ENCODE measurements around the gene IQGAP1.

The IQGAP1 gene

GRCh38 chr15:90365414-90366055, 22.5 kb upstream of the IQGAP1 start:
- DNase-seq (ENCODE audit: low read depth in 2 of 2) = no peak

GRCh38 chr15:90367576-90367975, 20.5 kb upstream of the IQGAP1 start:
- DNase-seq (ENCODE audit: low read depth in 2 of 2) = no peak

GRCh38 chr15:90375071-90375470, 13.0 kb upstream of the IQGAP1 start:
- DNase-seq (ENCODE audit: low read depth in 2 of 2) = no peak

GRCh38 chr15:90376789-90377188, 11.3 kb upstream of the IQGAP1 start:
- peak; percentile 26 to 34 for DNase-seq (ENCODE audit: low read depth in 2 of 2)

- DNase-seq (ENCODE audit: low read depth in 2 of 2) = no peak
These were observed 8.8 kb upstream of the IQGAP1 start for GRCh38 chr15:90379263-90379662.

GRCh38 chr15:90381515-90381914, 6.5 kb upstream of the IQGAP1 start:
- DNase-seq (ENCODE audit: low read depth in 2 of 2) = no peak

GRCh38 chr15:90382320-90382719, 5.7 kb upstream of the IQGAP1 start:
- no peak for DNase-seq (ENCODE audit: low read depth in 2 of 2)

GRCh38 chr15:90386221-90386620, 1.8 kb upstream of the IQGAP1 start:
- no peak for DNase-seq (ENCODE audit: low read depth in 2 of 2)

GRCh38 chr15:90388462-90389380, 679 bp downstream of the IQGAP1 start:
- peak; percentile 15 to 19 for DNase-seq (ENCODE audit: low read depth in 2 of 2)

- no peak for DNase-seq (ENCODE audit: low read depth in 2 of 2)
These were observed 1.5 kb downstream of the IQGAP1 start for GRCh38 chr15:90389513-90389912.

- DNase-seq (ENCODE audit: low read depth in 2 of 2) = no peak
These were observed 5.0 kb downstream of the IQGAP1 start for GRCh38 chr15:90393040-90393439.

GRCh38 chr15:90394074-90394473, 6.0 kb downstream of the IQGAP1 start:
- DNase-seq (ENCODE audit: low read depth in 2 of 2) = no peak

- no peak for DNase-seq (ENCODE audit: low read depth in 2 of 2)
These were observed 6.9 kb downstream of the IQGAP1 start for GRCh38 chr15:90394748-90395442.

- DNase-seq (ENCODE audit: low read depth in 2 of 2) = no peak
These were observed 8.3 kb downstream of the IQGAP1 start for GRCh38 chr15:90396321-90396720.

- no peak for DNase-seq (ENCODE audit: low read depth in 2 of 2)
These were observed 12.1 kb downstream of the IQGAP1 start for GRCh38 chr15:90400005-90400758.

GRCh38 chr15:90400759-90401314, 12.8 kb downstream of the IQGAP1 start:
- peak; percentile 31 to 36 for DNase-seq (ENCODE audit: low read depth in 2 of 2)

GRCh38 chr15:90401495-90401894, 13.5 kb downstream of the IQGAP1 start:
- DNase-seq (ENCODE audit: low read depth in 2 of 2) = no peak

- DNase-seq (ENCODE audit: low read depth in 2 of 2) = no peak
These were observed 14.2 kb downstream of the IQGAP1 start for GRCh38 chr15:90402223-90402622.

- no peak for DNase-seq (ENCODE audit: low read depth in 2 of 2)
These were observed 14.7 kb downstream of the IQGAP1 start for GRCh38 chr15:90402767-90403166.

GRCh38 chr15:90405055-90405607, 17.1 kb downstream of the IQGAP1 start:
- no peak for DNase-seq (ENCODE audit: low read depth in 2 of 2)

GRCh38 chr15:90407336-90407735, 19.3 kb downstream of the IQGAP1 start:
- DNase-seq (ENCODE audit: low read depth in 2 of 2) = no peak
